NCI-H1105 (cell line): ENCODE measurements around the gene NR1D1.

Experiments
- DNase-seq: peaks from one replicate; lab custom pipeline; 2025; lab: John Stamatoyannopoulos, UW

Gene NR1D1

DNA sequence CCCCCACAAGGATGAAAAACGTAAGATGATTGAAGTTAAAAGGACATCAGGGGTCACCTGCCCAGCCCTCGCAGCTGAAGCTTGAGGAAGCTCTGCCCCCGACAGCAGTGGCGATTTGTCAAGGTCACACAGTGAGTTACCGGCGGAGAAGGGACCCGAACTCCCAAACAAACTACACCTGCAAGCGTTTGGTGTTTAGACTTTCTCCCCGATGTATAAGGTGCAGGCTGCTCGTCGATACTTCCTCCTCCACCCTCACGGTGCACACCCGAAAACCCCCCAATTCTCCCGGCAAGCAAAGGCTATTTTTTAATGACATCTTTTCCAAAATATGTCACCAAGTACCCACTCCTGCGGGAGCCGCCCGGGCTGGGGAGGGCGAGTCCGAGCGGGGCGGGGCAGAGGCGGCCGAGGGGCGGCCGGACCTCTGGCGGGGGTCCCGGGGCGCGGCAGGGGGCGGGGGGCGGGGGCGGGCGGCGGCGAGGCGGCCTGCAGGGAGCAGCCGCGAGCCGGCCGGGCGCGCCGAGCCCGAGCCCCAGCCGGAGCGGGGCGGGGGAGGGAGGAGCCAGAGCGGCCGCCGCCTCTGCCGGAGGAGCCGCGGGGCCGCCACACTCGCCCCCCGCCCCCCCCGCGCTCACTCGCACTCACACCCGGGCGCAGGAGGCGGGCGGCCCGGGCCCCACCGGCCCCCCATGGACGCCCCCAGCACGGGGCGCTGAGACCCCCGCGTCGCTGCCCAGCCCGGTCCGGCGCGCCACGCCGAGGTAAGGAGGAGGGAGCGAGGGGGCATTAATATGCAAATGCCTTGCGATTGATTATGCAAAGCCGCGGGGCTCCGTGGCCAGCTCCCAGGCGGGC lies 37.8 kb downstream of the NR1D1 start, which contains the start of gene THRA:
TSS of gene THRA (plus strand) at position 637 of the 858 bp plus-strand sequence. CDS start 11,524 bp downstream, outside the sequence.
- DNase-seq: peak; percentile 39

DNA sequence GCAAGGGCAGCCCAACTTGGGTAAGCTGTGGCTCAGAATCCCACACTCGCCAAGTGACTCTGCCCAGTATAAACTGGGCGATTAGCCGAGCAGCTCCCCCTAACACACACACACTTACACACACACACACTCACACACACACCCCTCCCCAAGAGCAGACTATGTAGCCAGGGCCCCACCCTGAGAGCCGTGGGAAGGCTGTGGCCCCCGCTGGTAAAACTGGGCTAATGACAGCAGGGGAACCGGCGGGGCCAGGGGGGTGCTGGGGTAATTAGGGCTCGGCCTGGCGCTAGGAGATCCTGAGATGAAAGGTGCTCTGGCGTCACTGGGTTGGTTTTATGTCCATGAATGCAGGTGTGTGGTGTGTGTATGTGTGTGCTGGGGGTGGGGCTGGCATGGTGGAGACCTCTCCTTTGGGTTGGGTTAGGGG lies 38.8 kb downstream of the NR1D1 start:
- DNase-seq: no peak

DNA sequence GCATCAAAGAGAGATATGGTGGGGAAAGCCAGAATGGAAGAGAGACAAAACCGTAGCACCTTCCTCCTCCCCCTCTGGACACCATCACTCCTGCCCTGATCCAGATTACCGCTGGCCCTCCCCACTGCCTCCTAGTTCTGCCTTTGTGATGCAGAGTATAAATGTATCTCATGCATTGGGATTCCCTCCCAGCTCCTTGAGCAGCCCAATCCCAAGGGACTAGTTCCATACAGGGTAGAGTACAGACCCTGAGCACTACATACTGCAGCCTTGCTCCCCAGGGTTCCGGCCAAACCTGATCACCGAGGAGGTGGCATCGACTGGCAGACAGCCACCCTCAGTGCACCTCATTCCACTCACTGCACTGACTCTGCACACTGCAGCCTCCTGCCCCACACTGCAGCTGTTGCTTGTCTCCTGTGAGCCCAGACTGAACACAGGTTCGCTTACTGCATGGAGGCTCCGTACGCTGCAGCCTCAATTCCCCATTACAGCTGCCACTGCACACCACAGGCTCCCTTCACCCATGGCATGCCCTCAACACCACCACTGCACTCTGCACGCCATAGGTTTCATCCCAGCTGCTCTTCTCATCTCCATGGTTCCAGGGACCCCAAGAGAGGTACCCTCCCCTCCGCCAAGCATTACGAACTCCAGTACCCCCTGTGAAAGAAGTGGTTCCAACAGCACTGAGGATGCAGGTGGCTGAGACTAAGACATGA lies 39.3 kb downstream of the NR1D1 start:
- DNase-seq: no peak

DNA sequence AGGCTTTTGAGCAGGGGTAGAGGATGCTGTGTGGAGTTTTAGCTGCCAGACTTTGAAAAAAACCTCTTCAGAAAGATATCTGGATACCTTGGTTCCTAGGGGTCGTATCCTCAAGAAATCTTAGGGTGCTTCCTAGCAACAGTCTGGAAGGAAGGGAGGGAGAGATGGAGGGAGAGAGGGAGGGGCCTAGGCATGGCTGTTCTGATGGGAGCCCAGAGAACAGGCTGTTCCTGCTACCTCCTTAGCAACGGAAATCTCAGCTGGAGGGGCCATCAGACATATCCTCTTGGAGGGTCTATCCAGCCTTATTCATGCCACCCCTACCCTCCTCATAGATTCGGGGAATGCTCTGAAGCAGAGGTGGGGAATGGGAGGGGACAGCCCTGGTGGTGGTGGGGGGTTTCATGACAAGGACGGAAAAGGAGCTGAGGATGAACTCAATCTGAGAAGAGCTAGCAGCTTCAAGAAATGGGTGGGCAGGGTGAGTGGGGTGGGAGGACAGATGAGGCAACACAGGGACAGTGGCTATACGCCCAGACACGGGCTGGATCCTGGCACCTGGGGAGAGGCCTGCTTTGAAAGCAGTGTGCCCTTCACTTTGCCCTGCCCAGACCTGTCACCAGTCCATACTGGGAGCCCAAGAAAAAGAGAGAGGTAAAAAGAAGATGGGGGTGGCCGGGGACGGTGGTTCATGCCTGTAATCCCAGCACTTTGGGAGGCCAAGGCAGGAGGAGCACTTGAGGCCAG lies 40.5 kb downstream of the NR1D1 start:
- DNase-seq: no peak

DNA sequence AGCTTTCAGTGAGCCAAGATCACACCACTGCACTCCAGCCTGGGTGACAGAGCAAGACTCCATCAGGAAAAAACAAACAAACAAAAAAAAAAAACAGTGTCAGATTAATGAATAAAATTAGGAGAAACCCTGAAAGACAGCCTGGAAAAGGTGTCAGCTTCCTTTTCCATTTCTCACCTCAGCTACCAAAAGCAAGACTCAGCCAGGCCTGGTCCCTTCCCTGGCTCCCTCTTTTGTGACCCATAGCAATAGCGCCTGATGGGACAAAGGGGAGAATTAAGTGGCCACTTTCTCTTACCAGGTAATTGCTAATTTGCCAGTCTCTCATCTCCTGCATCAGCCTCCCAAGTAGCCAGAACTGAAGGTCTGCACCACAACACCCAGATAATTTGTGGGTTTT lies 41.5 kb downstream of the NR1D1 start:
- no peak for DNase-seq

DNA sequence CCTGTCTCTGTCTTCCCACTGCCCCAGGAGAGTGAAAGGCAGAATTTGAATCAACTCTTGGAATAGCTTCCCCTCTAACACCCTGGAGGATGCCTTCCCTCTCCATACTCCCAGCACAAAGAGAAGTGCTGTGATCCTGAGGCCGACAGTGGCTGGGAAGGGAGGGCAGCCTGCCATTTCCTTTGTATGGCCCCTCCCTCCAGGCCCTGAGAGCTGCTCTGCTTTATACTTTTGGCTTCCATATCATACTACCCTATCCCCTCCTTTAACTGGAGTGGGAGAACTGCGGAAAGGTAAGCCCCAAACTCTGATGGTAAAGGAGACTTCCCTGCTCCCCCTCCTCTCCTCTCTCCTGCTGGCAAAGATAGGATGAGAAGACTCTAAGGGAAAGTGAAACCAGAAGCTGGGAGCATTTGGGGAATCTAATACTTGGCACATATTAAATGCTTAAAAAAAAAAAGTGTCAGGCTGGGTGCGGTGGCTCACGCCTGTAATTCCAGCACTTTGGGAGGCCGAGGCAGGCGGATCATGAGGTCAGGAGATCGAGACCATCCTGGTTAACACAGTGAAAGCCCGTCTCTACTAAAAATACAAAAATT lies 42.1 kb downstream of the NR1D1 start:
- DNase-seq: no peak

DNA sequence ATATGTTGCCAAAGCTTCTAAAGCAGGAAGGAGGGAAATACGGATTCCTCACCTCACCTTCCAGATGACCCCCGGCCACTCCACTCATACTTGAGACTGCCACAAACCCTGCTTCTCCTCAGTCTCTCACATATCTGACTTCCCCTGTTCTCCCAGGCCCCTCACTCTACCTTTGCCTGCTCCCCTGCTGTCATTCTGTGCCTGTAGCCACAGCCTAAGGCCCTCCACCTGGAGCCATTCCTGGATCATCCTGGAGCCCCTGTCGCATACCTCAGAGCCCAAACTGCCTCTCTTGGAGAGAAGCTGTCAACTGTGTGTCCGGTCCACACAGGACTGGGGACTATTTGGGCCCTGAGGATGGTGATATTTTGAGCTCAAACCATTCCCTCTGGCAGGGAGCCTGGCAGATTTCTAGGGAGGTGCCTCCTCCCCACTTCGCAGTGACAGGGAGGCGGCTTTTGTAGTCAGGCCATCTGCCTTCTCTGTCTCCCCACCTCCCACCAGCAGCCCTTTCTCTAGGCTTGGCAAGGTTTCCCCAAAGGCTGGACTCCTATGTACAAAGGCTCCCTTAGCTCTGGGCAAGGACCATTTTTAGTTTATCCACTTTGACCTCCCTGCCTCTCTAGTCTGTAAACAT lies 43.9 kb downstream of the NR1D1 start:
- no peak for DNase-seq
